Activated naive CD4-positive, alpha-beta T cell treated with anti-CD3 and anti-CD28 coated beads, Interleukin-2, amount 50 U/mL, for 16 hours (primary cell): ENCODE measurements around the gene PFAS.
A peak's percentile ranks its signal among the peaks of the same experiment; 100 is the strongest.
"Not testable (repeated sequence)": the region's sequence is repeated elsewhere in the genome, so short reads cannot be mapped to it uniquely, and the experiment has no call there.

ENCODE experiments used
- DNase-seq: peaks from one replicate; pipeline ENCODE4 v3.0.0-alpha.2; 2020

PFAS gene, protein sequence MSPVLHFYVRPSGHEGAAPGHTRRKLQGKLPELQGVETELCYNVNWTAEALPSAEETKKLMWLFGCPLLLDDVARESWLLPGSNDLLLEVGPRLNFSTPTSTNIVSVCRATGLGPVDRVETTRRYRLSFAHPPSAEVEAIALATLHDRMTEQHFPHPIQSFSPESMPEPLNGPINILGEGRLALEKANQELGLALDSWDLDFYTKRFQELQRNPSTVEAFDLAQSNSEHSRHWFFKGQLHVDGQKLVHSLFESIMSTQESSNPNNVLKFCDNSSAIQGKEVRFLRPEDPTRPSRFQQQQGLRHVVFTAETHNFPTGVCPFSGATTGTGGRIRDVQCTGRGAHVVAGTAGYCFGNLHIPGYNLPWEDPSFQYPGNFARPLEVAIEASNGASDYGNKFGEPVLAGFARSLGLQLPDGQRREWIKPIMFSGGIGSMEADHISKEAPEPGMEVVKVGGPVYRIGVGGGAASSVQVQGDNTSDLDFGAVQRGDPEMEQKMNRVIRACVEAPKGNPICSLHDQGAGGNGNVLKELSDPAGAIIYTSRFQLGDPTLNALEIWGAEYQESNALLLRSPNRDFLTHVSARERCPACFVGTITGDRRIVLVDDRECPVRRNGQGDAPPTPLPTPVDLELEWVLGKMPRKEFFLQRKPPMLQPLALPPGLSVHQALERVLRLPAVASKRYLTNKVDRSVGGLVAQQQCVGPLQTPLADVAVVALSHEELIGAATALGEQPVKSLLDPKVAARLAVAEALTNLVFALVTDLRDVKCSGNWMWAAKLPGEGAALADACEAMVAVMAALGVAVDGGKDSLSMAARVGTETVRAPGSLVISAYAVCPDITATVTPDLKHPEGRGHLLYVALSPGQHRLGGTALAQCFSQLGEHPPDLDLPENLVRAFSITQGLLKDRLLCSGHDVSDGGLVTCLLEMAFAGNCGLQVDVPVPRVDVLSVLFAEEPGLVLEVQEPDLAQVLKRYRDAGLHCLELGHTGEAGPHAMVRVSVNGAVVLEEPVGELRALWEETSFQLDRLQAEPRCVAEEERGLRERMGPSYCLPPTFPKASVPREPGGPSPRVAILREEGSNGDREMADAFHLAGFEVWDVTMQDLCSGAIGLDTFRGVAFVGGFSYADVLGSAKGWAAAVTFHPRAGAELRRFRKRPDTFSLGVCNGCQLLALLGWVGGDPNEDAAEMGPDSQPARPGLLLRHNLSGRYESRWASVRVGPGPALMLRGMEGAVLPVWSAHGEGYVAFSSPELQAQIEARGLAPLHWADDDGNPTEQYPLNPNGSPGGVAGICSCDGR (N-terminal part only)

DNA sequence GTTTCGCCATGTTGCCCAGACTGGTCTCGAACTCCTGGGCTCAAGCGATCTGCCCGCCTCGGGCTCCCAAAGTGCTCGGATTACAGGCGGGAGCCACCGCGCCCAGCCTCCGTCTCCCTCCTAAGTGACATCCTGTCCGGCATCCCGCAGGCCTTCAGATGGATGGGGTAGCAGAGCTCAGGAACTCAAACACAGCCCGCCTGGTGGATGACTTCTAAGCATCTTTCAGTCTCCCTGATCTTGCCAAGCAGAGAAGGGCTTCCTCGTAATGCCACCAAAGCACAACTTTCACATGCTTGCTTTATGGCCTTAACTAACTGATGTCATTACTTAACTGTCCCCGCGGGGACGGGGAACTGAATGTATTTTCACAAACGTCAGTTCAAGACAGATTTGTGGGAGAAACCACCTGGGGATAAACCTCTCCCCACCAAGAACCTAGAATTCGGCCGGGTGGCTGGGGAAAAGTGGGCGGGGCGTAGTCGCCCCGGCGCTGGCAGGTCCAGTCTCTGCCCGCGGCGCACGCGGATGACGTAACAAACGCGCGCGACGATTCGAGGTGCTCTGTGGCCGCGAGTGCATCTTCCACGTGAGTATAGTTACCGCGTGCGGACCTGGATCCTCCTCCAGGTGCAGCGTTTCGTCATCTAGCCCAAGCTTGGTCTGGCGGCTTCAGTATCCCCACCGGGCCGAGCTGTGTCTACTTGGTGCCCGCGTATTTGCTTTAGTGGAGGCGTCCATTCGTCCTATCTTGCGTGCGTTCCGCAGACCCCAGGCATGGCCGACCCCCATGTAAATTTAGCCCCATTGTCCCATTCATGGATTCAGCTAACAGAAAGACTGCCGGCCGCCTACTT lies at the start of gene PFAS:
TSS of gene PFAS (plus strand) at position 539 of the 857 bp plus-strand sequence. CDS start 4,649 bp downstream, outside the sequence.
- peak; percentile 97 for DNase-seq

DNA sequence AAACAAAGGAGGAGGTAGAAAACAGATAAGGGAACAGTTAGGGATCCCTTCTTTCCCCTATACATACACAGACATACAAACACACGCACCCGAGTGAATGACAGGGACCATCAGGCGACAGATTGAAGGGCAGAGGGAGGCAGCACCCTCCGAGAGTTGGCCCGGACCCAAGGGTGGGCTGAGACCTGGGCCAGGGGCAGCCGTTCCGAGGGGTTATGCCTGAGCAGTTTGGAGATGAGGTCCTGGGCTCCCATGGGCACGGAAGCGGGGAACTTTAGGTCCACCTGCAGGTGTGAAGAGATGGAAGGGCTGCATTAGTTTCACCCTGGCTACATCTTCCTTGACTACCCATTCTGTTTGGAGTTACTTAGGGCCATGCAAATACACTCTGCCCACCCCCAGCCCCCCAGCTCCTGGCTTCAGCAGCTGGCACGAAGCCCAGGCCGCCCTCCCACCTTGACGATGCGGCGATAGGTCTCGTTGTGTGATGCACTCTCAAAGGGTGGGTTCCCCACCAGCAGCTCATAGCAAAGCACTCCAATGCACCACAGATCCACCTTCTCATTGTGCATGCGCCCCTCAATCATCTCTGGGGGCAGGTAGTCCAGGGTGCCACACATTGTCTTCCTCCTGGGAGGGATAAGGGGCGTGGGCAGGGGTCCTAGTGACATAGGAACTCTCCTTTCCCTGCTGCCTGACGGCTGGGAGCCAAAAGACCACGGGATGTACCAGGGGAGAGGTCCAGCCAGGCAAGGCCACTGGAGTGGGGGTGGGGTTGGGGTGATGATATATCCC lies 44.1 kb upstream of the PFAS start:
- no peak for DNase-seq

DNA sequence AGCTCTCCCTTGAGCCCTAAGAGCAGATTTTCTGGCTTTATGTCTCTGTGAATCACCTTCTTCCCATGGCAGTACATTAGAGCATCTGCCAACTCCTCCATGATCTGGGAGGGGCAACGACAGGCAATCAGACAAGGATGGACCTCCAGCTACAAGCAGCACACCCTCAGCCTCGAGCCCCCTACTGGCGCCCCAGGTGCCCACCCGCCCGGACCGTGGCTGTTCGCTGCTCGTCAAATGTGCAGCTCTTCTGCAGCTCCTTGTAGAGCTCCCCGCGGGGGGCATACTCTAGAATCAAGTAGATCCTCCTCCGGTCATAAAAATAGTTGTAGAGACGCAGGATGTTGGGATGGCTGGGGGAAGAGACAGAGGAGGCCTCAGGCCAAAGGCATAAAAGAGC lies 42.6 kb upstream of the PFAS start:
- no peak for DNase-seq

DNA sequence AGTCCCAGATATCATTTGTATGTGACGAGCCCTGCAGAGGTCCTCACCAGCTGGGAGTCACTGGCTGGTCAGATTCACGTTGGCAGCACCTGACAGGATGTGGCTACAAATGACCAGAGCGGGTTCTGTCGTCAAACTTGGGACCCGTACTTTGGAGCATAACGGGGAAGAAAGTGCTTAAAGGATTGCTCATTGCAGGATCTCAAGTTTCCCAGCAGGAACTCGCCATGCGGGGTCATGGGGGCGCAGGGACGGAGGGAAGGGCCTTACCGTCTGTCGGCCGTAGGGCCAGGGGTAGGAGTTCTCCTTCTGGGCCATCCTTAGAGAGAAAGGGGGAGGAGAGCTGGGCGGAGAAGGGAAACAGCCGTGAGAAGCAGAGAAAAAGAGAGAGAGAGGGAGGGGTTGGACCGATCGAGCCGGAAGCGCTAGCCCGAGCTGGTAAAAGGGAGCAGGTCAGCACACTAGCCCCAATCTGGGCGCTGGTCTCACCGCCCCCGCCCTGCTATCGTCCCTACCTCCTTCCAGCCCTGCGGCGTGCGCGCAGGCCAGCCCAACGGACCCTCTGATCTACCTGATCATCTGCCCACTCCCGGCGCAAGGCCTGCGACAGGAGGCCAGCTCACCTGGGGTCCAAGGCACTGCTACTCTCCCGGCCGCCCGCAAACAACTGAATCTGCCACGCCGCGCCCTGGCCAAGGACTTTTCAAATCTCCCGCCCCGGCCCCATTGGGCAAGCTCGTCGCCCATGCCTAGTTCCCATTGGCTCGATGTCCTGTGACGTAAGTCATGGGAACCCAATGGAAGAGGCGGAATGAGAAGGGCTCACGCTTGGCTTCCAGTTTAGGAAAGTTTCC lies 39.0 kb upstream of the PFAS start, which contains the start of gene AURKB:
TSS of gene AURKB (minus strand) at position 669 of the 854 bp plus-strand sequence. CDS start at position 318, 351 bp downstream.
- peak; percentile 93 for DNase-seq

DNA sequence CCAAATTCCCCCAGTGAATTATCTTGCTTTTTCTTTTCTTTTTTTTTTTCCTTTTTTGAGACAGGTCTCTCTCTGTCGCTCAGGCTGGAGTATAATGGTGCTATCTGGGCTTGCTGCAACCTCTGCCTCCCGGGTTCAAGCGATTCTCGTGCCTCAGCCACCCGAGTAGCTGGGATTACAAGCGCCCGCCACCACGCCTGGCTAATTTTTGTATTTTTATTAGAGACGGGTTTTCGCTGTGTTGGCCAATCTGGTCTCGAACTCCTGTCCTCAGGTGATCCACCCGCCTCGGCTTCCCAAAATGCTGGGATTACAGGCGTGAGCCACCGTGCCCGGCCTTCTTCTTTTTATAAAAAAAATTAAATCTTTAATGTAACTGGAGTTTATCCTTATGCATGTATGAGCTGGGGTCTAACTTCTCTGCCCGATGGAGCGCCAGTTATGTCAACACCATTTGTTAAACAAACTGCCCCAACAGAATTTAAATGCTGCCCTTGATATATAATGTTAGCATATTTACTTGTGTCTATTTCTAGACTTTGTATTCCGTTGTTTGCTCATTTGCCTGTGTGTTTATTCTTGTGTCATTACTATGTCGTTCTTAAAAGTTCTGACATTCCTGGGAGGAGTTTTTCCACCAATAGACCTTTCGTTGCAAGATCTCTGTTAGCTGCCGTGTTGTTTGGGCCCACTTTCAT lies 38.2 kb upstream of the PFAS start:
- no peak for DNase-seq

DNA sequence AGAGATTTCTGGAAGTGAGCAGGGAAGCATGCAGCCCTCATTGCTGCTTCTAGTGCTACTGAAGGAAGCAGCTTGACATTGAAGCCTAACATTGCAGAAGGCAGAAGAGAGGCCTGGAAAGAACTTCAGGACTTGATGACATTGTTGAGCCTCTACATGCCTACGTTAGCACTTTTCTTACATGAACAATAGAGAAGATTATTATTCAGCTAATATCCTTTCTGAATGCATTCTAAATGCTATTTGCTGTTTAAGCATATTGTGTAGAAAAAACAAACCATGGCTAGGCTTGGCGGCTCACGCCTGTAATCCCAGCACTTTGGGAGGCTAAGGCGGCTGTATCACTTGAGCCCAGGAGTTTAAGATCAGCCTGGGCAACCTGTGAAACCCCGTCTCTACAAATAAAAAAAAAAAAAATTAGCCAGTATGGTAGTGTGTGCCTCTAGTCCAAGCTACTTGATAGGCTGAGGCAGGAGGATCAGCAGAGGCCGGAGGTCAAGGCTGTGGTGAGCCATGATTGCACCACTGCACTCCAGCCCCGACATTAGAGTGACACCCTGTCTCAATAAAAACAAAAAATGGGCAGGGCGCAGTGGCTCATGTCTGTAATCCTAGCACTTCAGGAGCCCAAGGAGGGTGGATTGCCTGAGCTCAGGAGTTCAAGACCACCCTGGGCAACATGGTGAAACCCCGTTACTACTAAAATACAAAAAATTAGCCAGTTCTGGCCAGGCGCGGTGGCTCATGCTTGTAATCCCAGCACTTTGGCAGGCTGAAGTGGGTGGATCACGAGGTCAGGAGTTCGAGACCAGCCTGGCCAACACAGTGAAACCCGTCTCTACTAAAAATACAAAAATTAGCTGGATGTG lies 36.5 kb upstream of the PFAS start:
- no peak for DNase-seq

DNA sequence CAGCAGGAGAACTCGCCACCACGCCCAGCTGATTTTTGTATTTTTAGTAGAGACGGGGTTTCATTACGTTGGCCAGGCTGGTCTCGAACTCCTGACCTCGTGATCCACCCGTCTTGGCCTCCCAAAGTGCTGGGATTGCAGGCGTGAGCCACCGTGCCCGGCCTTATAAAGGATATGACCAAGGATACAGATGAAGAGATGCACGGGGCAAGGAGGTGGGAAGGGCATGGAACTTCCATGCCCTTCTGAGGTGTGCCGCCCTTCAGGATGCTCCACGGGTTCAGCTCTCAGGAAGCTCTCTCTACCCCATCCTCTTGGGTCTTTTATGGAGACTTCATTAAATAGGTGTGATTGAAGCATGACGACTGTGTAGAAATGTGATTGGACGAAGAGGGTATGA lies 35.1 kb upstream of the PFAS start:
- DNase-seq, result not testable (repeated sequence)

DNA sequence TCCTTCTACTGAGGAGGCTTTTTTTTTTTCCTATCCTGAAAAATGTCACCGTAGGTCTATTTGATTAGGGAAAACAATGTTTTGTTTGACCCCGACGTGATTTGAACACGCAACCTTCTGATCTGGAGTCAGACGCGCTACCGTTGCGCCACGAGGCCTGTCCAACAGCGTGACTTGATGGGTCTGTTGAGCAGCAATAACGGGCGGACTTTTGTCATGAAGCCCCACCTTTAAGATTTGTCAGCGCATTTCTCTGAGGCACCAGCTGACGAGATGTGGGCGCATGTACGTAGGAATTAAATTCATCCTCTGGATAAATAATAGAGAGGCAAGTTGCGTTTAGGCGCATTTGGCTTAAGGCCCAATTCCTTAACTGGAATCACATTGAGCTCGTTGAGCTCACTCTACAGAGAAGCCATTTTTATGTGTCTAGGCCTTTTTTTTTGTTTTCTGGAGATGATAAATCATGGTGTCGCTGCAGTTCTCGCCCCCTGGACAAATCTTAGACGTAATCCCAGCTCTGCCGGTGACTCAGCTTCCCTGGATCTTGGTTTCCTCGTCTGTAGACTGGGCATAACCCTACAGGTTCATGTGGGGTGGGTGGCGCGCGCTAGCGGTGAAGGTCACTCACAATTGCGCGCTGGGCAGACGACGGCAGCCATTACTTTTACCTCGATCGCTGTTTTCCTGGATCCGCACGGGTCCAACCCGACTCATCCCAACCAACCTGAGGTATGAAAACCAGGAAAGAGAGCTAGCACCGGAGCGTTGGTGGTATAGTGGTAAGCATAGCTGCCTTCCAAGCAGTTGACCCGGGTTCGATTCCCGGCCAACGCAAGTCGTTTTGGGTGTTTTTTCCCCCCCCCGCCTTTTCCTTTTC lies 28.1 kb upstream of the PFAS start:
- peak; percentile 84 for DNase-seq

DNA sequence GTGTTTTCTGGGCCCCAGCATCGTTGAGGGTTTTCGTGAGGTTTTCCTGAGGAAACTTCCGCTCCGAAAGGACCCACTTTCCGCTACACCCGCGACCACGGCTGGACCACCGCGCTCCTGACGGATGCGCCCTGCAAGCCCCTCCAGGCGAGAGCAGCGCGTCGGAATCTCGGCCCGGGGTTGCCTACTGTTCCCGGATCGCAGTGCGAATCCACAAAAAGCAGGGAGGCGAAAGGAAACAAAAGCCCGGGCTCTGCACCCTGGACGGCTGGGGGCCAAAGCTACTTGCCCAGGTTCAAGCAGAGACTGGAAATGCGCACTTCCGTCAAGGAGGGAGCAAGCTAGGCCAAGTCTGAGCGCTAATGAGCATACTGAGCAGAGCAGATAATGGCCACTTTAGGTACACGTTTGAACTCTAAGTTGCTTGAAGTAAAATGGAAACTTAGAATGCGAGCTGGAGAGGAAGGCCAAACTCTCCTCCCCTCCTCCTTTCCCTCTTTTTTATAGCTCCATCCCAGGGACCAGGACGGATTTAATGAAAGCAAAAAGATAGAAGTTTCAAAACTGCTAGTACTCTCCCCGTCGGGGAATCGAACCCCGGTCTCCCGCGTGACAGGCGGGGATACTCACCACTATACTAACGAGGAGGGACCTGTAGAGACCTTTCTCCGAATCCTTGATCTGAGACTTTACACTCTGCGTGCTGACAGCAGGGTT lies 27.3 kb upstream of the PFAS start:
- peak; percentile 87 for DNase-seq

DNA sequence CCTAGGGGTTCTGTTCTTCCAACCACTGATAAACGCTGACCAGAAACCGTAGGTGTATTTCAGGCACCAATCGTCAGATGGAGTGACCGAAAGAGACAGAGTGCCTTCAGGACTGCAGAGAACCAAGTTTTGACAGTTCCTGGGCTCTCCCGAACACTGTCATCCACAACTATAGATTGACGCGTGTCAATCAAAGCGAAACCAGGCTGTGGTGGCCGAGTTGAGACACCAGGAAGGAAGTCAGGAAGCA lies 26.8 kb upstream of the PFAS start:
- no peak for DNase-seq

DNA sequence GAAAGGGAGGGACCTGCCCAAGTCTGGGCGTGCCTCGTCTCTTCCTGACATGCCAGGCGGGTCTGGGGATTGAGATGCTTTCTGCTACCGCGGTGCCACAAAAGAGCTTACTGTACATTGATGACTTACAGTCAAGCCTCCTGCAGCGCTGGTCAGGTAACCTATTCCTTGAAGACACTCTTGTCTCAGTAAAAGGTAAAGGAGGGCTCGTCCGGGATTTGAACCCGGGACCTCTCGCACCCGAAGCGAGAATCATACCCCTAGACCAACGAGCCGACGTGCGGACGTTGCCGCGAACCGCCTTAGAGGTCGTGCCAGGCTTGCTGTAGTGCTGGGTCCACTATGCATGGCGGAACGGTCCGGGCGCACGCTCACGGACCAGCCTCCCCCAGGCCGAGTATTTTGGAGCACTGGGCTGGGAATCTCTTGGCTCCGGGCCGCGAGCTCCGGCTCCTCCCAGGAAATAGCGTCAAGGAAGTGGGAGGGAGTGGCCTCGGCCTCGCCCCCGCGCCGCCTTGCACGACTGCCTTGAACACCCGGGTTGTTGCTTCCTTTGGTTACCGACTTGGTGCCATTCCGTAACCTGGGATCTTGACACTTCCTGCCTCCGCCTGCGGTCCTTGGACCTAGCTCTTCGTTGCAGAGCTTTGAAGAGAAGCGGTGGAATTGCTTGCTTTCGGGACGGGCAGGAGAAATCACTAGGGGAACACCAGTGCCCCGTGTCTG lies 26.3 kb upstream of the PFAS start:
- peak; percentile 90 for DNase-seq

DNA sequence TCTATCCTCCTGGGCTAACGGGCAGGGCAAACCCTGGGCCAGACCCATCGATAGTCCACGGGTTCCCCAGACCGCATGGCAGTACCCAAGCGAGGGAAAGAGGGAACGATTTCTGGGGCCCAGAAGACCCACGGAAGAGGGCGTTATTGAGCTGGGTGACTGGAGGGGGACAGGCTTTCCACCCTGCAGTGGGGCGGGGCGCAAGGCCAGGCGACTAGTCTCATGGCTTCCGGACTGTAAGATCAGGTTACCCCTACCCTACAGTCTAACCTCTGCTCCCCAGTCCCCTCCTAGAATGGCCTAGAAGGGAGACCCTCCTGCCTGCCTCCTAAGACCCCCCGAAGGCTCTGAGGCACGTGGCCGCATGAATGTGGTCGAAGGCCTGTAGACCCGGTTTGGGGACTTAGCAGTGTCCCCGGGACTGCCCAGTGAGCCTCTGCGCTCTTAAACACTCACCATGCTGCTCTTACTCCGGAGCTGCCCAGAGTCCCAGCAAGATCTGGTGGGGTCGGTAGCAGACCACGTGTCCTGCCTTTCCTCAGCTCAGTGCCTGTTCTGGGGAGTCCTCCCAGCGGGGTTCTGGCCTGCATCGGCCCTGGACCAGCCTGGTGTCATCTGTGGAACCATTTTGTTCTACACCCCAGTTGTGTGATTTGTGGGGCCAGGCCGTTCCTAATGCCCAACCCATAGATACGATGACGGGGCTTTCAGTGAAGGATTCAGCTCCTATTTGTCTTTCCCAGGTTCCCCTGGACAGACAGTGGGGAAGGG lies 25.5 kb upstream of the PFAS start:
- DNase-seq, result peak; percentile 62

DNA sequence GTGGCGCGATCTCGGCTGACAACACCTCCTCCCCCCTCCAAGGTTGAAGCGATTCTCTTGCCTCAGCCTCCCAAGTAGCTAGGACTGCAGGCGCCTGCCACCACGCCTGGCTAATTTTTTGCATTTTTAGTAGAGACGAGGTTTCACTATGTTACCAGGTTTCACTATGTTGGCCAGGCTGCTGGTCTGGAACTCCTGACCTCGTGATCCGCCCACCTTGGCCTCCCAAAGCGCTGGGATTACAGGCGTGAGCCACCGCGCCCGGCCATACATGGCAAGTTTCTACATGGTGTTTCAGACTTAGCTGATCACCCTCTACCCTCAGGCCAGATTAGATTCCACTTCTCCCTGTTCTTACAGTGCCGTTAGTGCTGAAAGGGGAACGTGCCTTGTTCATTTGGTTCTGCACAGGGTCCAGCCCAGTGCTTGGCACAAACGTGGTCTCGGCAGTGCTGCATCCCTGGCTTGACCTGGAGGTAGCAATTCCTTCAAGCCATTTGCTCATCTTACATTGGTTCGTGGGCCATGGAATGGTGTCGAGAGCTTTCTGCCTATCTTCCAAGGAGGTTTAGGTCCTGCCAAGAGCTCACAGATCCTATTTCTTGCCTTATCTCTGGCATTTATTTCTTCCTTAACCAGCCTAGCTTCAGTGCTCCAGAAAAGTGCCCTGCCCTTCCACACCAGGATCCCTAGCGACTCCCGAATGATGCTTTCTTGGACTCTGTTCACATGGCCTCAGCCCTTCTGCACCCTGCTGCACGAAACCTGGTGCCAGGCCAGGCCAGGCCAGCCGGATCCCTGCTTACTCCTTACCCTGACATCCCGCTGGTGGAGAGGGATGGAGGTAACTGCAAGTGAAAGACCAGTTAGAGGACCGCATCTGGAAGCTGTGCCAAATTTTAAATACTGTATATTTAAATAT lies 23.9 kb upstream of the PFAS start:
- no peak for DNase-seq
